Calu3 (cell line): Measurements from ENCODE around the gene PRRC2C. TPM values are rescaled to one million over a fixed set of nuclear protein-coding genes. Genes with fewer than 3 reads are reported as not detected.

ENCODE experiments used
- BruUV-seq: library from RNA; stranded (reverse); fragments of 400-500 nt; replicated peaks from 2 replicates; lab custom pipeline; 2021; lab: Mats Ljungman, UMichigan
- CTCF ChIA-PET: fragments of 300-600 bp; sonication (Branson Sonifier 250); formaldehyde crosslinking; loops from one replicate; lab custom pipeline; 2022; ENCODE audit warnings: antibody characterized with exemption; lab: Charles Lee
- DNase-seq: peaks from one replicate; pipeline ENCODE4 v3.0.0; 2022
- H3K27ac Mint-ChIP-seq: one replicate; pipeline ENCODE4 v1.8.0; 2022; ENCODE audit warnings: mixed read lengths; ENCODE audit not compliant: unreplicated experiment
- H3K27me3 Mint-ChIP-seq: one replicate; pipeline ENCODE4 v1.8.0; 2022; ENCODE audit warnings: mixed read lengths; ENCODE audit not compliant: unreplicated experiment
- H3K36me3 Mint-ChIP-seq: one replicate; pipeline ENCODE4 v1.8.0; 2022; ENCODE audit warnings: mild to moderate bottlenecking, moderate library complexity, mixed read lengths; ENCODE audit not compliant: insufficient read depth, unreplicated experiment
- H3K4me1 Mint-ChIP-seq: one replicate; pipeline ENCODE4 v1.8.0; 2022; ENCODE audit warnings: mild to moderate bottlenecking, low read depth, mixed read lengths; ENCODE audit not compliant: unreplicated experiment
- H3K4me3 Mint-ChIP-seq: one replicate; pipeline ENCODE4 v1.8.0; 2022; ENCODE audit warnings: mild to moderate bottlenecking, low read depth, moderate library complexity, mixed read lengths; ENCODE audit not compliant: unreplicated experiment
- H3K9me3 Mint-ChIP-seq: one replicate; pipeline ENCODE4 v1.8.0; 2022; ENCODE audit warnings: low read depth, mixed read lengths; ENCODE audit not compliant: unreplicated experiment
- CTCF ChIP-seq: fragments of 200-600 bp; IDR thresholded peaks from one replicate; pipeline ENCODE4 v1.8.0; 2022; ENCODE audit warnings: antibody characterized with exemption; ENCODE audit not compliant: unreplicated experiment
- intact Hi-C: fragments of 100-400 bp; cut with micrococcal nuclease; formaldehyde crosslinking; loops from one replicate; pipeline ENCODE4 v1.10.0; 2022; ENCODE audit not compliant: unreplicated experiment
- total RNA-seq: library from RNA; stranded (reverse); gene quantifications from 2 replicates; pipeline ENCODE4 v1.2.3, GENCODE V29; 2022

Gene PRRC2C
- total RNA-seq, 1 experiment from 2014 or later, result 238 TPM

GRCh38 chr1:171616586-171616985 is 131.3 kb downstream of the PRRC2C start:
- no peak for DNase-seq
- Mint-ChIP-seq H3K36me3 (no peaks in the 10 kb centered on the region), H3K4me3 (no peak overlapping the region), H3K27ac (no peak overlapping the region), H3K4me1 (peaks cover 11% of the 10 kb centered on the region), H3K27me3 (peaks cover 19% of the 10 kb centered on the region), H3K9me3 (no peaks in the 10 kb centered on the region)
- BruUV-seq, result no TSS peak
- intact Hi-C loops, result no loop called here
- CTCF ChIA-PET, result interaction anchor here (0.6 kb wide), 2 partner anchors 19 to 23 kb away, joined by 3 to 4 read pairs; no protein-coding TSS in a partner anchor
- TF ChIP-seq CTCF, result no peak

GRCh38 chr1:171622152-171622462 is 136.8 kb downstream of the PRRC2C start, which contains the start of gene MYOCOS:
Gene MYOCOS (plus strand): TSS chr1:171622243. CDS start chr1:171623884, 1,641 bp downstream.
- no TSS peak for BruUV-seq
- DNase-seq, result no peak
- Mint-ChIP-seq H3K4me1 (no peaks in the 10 kb centered on the region), H3K4me3 (no peak within 1 kb of the TSS), H3K27me3 (peaks cover 11% of the 10 kb centered on the region), H3K36me3 (no peaks in the 10 kb centered on the region), H3K9me3 (no peaks in the 10 kb centered on the region), H3K27ac (no peak within 1 kb of the TSS)
- TF ChIP-seq CTCF, result no peak
- CTCF ChIA-PET, result no interaction called here
- intact Hi-C loops, result no loop called here

- H3K27ac Mint-ChIP-seq, result no peak overlapping the region
- CTCF ChIA-PET, result interaction anchor here (1.3 kb wide), 1 partner anchor 21 kb away, joined by 5 read pairs; no protein-coding TSS in a partner anchor
- H3K36me3 Mint-ChIP-seq, result no peaks in the 10 kb centered on the region
- TF ChIP-seq CTCF, result no peak
- no peaks in the 10 kb centered on the region for H3K4me1 Mint-ChIP-seq
- H3K9me3 Mint-ChIP-seq, result no peaks in the 10 kb centered on the region
- peaks cover 6% of the 10 kb centered on the region for H3K27me3 Mint-ChIP-seq
- no peak for DNase-seq
- no TSS peak for BruUV-seq
- H3K4me3 Mint-ChIP-seq, result no peak overlapping the region
- intact Hi-C loops, result no loop called here
These were observed 138.5 kb downstream of the PRRC2C start for GRCh38 chr1:171623651-171624331.

- no TSS peak for BruUV-seq
- TF ChIP-seq CTCF, result no peak
- Mint-ChIP-seq H3K4me1 (no peaks in the 10 kb centered on the region), H3K36me3 (no peaks in the 10 kb centered on the region), H3K27me3 (peaks cover 20% of the 10 kb centered on the region), H3K4me3 (no peak overlapping the region), H3K9me3 (no peaks in the 10 kb centered on the region), H3K27ac (no peak overlapping the region)
- intact Hi-C loops, result no loop called here
- no peak for DNase-seq
- CTCF ChIA-PET, result interaction anchor here (0.6 kb wide), 2 partner anchors 17 to 37 kb away, joined by 3 to 6 read pairs; no protein-coding TSS in a partner anchor
These were observed 139.9 kb downstream of the PRRC2C start for GRCh38 chr1:171625225-171625624.
